Mammary epithelial cell (primary cell): ENCODE measurements around the gene MYO1F.

Experiments
- EZH2 ChIP-seq: IDR thresholded peaks from 2 replicates; pipeline ENCODE4 v1.6.1; 2012; ENCODE audit warnings: low read length, inconsistent platforms, borderline replicate concordance
- TF ChIP-seq, protein P1 (sequence below), 2 donors: IDR thresholded peaks in 1 of 2; conservative IDR thresholded peaks in 1 of 2; 2 replicates each; pipeline ENCODE4 v1.5.1; 2011 to 2012; ENCODE audit warnings: inconsistent platforms in 2 of 2, low read length in 2 of 2, mild to moderate bottlenecking in 2 of 2, control low read depth in 1 of 2, low read depth in 1 of 2; ENCODE audit not compliant: insufficient read depth in 1 of 2; ENCODE audit errors: extremely low read depth in 1 of 2

DNA sequence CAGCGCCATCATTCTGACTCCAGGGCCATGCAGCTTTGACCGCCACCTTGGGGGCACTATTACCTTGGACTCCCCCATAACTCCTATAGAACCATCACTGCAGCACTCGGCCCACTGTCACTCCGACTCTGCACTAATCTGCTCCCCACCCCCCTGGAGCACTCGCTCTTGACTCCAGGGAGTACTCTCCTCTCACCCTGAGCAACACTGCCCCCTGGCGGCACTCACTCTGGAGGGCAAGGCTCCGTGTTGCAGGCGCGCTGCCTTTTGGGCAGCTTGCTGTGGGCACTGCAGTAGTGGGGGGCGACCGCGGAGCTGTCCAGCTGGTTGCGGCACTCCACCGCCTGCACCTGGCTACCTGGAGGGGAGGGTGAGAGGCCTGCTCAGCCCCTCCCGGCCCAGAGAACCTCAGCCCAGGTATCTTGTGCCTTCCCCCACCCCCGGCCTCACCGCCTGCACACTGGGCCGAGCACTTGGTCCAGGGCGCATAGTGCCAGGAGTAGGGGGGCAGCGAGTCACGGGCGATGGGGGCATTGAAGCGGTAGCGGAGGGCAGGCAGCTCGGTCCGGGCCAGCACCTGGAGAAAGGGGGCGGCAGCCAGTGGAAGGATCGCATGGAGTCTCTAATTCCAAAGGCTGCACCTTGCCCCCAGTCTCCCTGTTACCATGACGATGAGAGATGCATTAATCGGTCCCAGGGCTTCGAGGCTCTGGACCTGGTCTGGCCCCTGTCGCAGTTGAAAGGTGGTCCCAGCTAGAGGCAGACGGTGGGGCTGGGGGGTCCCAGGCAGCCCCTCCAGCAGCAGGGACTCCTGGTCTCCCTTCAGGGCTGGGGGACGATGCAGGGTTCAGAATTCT, 8.9 kb upstream of the MYO1F start:
- TF ChIP-seq, protein P1, sequence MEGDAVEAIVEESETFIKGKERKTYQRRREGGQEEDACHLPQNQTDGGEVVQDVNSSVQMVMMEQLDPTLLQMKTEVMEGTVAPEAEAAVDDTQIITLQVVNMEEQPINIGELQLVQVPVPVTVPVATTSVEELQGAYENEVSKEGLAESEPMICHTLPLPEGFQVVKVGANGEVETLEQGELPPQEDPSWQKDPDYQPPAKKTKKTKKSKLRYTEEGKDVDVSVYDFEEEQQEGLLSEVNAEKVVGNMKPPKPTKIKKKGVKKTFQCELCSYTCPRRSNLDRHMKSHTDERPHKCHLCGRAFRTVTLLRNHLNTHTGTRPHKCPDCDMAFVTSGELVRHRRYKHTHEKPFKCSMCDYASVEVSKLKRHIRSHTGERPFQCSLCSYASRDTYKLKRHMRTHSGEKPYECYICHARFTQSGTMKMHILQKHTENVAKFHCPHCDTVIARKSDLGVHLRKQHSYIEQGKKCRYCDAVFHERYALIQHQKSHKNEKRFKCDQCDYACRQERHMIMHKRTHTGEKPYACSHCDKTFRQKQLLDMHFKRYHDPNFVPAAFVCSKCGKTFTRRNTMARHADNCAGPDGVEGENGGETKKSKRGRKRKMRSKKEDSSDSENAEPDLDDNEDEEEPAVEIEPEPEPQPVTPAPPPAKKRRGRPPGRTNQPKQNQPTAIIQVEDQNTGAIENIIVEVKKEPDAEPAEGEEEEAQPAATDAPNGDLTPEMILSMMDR (conservative IDR thresholded peaks at IDR 0.05 in 1 of 2, IDR thresholded peaks at IDR 0.05 in 1 of 2; ENCODE audit: extremely low read depth in 1 of 2, insufficient read depth in 1 of 2, low read depth in 1 of 2, low read length in 2 of 2), result peak; percentile 4 to 41
- TF ChIP-seq EZH2, result no peak
